Stimulated activated CD4-positive, alpha-beta T cell treated with anti-CD3 and anti-CD28 coated beads, Interleukin-4, amount 100 ng/mL, for 24 hours (primary cell): ENCODE data around the gene FSIP2.

Experiments used
- DNase-seq: peaks from one replicate; pipeline ENCODE4 v3.0.0-alpha.2; 2020

FSIP2 gene, protein sequence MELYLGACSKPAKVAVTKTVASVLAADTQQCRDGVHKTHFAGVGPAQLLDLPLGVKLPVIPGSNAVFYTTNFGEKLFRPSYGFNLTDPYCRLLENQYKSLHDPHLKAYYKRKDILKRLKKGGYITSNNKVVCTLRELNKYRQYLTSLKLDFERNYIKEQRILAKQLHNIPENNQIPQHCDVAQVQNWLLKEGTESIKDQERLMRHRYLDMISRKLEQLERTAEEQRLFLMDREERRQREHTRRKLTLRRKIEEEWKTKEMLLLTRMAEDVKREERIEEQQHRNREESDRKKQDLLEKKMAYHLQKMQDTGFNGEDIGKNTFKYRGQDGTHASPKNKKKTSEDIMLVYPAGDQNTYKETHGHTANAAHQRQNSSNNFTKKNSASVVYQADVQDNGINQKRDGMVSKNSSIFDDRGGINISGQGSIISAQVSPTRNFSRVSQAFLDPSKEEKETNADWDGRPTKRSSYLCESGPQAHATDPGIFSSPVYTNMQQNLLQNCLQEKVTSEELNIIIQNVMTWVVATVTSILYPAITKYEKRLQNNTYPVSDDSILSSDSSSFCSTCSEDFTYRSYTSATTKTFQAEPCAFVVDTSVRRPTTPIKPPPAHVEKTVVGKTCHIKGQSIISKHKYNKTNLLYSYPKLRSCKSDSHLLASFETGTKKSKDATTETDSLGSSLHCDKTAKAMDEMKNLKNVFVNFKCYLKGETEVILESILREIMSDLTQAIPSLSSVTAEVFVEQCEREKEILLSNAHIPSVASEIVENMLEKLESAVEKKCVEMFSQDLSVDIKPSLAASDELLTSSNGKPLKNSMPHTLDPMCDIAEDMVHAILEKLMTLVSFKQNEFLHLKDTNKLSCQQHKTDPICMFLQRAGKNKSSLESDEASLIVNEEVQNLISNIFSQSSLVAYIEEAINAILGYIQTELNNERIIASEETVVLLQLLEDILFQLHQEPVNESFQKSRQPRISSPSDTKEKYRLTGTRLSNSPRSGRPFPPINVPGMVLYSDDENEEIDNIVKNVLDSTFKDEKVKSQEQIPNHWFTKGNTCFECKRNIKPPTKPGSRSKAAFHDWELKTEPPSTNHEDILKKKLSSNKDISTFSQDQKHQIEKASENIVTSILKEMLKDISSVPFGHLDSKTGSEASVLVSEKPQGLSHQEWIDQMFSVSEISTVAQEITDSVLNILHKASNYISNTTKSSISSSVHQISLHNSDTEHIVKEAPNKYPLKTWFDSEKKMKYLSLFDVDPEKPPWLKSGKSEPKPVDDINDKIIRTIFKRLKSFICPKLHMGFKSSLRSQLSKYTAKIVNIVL (N-terminal part only)

DNA sequence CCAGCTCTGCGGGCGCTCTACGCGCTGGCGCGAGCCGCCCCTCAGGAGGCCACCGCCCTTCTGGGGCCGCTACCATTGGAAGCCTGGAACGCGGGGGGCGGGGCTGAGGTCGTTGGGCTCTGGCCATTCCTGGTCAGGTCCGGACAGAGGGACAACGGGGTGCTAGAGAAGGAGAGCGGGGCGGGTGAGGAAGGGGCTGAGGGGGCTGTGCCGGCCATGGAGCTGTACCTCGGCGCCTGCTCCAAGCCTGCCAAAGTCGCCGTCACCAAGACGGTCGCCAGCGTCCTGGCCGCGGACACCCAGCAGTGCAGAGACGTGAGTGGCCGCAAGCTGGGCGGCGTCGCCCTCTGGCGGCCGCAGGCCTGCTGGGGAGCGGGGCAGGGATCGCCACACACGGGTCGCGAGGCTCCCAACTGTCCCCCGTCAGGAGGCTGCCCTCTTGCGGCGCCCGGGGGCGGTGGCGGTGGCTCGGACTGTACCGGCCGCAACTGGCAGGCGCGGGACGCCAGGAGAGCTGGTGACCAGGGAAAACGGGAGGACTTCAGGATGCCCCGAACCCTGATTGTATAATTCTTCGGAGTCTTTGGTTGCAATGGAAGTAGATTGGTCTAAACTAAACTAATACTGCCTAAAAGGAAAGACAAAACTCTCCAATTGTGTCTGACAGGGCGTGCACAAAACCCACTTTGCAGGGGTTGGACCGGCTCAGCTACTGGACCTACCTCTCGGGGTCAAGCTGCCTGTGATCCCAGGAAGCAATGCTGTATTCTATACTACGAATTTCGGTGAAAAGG, at the start of gene FSIP2:
TSS of gene FSIP2 (plus strand) at position 126 of the 794 bp plus-strand sequence. CDS start at position 217, 91 bp downstream.
- peak; percentile 3 for DNase-seq

DNA sequence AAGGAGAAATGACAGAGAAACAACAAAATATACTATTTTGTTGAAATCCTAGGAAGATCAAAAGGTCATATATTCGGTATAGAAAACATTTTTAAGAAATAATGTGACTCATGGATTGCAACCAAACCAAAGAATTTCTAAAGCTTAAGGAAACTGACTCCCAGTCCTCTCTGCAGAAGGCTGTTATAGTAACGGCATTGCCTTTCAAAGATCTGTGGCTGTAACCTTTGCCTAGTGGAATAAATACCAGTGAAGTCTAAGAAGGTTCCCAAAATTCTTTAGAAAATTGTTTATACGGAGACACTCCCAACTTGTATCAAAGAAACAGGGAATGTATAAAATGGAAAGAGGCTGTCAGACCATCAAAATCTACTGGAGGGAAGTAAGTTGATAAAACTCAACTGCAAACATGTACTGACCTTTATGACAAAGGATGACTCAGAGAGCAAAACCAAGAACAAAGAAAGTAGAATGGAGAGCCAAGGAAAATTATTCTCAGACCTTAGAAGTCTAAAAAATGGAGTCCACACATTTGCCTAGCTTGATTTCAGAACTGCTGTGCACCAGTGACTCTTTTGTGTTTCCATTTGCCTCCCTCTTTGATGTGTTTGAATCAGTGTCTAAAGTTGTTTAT, 48.6 kb upstream of the FSIP2 start:
- no peak for DNase-seq

DNA sequence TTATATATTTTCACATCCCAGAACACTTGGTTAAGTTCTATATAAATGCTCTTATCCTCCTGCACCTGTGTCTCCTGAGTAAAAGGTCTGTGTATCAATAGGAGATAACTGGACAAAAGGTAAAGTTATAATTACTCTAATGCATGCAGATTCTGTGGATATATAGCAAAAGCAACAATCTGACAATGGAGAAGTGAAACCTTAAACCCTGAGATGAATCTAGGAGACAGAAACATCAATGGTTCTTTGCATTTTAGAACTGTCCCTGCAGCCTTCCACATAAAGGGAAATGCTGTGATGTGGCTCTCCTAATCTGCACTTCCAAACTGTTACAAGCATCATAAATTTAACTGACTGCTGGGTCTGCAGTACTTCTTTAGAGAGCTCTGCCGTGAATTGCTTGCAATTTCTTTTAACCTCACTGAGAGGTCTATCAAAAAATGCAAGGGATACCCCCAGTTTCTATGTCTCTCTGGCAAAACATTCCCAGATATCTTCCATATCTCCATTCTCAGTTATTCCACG, 42.8 kb upstream of the FSIP2 start:
- DNase-seq: no peak

DNA sequence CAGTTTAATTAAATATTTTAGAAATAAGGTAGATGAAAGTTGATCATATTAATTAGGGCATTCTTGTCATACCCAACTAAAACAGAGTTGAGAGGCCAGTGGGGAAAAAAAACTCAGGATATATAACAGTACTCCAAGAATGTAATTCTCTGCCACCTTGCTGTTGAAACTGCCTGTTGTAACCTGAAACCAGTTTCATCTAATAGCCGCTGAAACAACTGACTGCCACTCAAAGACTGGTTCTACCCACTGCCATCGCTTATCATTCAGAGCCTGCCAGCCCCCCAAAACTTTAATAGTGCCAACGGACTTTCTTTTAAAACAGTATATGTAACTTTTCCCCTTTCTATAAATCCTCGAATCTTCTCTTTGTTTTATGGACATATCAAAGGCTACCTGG, 37.7 kb upstream of the FSIP2 start:
- DNase-seq: no peak

DNA sequence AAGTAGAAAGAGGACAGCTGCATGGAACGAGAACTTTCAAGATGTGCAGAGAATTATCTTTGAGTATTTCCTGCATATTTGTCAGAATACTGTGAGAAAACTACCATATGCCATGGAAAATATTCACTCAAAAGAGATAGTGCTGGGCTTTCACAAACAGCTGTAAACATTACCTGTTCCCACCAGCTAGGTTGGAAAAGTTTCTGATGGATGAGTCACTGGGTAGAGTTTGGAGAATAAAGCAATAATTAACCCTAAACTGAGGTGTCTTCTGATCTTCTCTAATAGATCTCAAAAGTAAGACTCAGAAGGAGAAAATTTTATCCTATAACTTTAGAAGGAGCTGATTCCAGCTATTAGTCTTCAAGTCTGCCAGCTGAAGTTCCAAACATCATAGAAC, 3.9 kb upstream of the FSIP2 start:
- no peak for DNase-seq

DNA sequence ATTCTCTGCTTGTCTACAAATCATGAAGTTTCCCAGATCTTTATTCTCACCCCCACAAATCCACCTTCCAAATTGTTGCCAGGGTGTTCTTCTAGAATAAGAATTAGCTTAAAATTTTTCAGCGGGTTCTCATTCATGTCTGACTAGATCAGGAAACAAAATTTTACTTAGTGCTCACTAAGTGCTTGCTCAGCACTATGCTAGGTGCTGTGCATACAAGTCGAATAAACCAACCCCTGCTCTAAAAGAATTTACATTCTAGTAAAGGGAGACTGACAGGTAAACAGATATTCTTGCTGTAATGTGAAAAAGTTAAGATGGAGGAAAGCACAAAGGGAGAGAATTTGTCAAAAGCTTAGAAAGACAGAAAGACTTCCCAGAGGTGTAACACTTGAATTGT, 2.4 kb upstream of the FSIP2 start:
- no peak for DNase-seq

DNA sequence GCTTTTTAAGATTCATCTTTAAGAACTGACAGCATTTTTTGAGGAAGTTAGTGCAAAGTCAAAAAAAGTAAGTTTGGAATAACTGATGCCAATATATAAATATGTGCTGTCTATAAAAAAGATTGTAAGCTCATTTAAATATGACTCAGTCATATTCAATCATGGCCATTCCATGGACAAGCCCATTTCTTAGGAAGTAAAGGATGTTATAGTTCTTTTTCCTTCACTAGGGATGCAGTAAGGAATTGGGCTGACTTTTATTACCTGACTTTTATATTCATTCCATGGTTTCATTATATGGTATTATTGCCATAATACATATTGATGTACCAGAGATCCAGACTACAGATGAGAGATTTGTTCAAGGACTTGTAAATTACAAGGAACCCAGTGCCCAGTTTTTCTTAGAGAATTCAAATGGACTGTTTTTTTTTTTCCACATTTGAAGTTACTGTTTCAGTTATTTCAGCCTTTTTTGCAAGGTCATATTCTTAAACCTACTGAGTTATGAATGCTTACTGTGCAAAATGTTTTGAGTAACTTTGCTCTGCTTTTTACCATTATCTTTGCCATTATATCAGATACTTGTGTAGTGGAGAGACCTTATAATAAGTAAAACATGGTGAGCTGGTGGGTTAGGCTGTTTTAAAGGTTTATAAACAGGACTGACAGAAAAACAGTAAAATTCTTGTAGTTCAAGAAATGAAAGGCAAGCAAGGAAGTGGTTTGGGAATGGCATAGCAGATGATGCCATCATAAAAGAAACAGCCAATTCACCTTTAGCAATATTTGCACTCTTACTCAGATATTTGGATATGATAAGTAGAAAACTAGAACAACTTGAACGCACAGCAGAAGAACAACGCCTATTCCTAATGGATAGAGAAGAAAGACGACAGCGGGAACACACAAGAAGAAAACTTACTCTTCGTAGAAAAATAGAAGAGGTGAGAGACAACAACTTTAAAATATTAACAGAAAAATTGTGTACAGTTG, 7.6 kb downstream of the FSIP2 start:
- no peak for DNase-seq

DNA sequence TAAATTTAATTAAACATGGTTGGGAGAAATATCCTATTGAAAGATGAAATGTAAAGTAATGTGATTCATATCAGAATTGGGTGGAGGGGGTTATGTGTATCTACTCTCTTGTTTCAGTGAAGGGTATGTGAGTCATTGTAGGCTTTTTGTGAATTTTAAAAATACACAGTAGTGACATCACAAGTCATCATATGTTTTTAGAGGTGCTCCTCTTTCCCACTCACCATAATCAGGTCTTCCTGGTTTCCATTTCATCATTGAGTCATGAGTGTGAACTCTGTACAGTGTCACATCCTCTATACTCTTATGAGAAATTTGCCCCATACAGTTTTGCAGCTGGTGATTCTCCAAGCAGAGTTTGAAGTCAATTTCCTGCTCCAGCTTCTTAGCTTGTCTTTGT, 18.8 kb downstream of the FSIP2 start:
- no peak for DNase-seq

DNA sequence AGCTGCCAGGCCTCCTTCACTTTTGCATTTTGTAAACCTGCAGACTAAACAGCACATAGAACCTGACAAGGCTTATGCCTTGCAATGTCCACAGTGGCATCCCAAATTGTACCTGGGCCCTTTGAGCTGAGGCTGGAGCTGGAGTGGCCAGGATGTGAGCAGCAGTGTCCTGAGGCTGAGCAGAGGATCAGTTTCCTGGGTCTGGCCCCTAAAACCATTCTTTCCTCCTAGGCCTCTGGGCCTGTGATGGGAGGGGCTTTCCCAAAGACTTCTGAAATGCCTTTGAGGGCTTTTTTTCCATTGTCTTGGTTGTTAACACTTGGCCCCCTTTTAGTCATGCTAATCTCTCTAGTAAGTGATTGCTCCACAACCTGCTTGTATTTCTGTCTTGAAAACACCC, 32.8 kb downstream of the FSIP2 start:
- DNase-seq: no peak

DNA sequence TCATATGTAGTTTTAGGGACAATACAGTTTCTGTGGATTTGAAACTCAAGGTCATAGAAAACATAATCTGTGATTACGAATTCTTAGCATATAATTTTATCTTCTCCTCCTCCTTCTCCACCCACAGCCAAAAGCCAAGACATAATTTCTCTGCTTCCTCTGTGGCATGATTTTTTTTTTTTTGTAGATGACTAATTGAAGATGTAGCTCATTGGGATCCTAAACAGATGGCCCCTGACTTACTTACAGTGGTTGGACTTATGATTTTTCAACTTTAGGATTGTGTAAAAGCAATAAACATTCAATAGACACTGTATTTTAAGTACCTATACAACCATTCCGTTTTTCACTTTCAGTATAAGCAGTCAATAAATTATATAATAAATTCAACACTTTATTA, 42.3 kb downstream of the FSIP2 start:
- DNase-seq: no peak

DNA sequence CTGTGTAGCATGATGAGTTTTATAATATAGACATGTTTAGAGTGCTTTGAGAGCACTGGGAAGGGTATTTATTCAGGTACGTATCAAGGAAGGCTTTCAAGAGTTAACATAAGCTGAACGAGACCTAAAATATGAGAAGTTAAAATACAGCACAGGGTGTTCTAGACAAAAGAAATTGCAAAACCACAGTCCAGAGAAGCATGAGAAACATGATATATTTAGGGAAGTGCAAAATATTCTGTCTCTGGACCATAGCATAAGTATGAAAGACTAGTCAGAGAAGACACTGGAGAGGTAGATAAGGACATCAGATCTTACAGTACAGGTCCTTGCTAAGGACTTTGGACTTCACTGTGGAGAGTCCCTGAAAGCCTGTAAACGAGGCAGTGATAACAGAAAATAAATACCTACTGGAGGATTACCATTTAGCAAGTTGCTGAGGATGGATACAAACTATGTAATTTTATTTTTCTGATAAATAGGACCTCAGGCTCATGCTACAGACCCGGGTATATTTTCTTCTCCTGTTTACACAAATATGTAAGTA, 43.7 kb downstream of the FSIP2 start:
- no peak for DNase-seq

DNA sequence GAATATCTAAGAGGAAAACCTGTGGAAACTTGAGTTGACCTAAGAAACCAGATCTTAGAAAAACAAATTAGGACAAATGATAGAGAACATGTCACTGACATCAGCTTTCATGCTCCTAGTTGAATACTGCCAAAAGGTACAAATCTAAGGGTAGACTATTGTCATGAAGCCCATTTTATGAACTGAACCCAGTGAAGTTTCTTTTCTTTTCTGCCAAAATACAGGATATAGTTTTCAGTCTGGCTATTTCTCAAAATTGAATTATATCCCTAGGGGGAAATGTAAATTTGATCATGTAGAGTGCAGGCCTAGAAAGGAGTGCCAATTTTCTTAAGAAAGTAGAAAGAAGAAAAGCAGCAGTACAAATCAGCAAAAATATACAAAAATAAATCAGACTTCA, 46.6 kb downstream of the FSIP2 start:
- DNase-seq: no peak

DNA sequence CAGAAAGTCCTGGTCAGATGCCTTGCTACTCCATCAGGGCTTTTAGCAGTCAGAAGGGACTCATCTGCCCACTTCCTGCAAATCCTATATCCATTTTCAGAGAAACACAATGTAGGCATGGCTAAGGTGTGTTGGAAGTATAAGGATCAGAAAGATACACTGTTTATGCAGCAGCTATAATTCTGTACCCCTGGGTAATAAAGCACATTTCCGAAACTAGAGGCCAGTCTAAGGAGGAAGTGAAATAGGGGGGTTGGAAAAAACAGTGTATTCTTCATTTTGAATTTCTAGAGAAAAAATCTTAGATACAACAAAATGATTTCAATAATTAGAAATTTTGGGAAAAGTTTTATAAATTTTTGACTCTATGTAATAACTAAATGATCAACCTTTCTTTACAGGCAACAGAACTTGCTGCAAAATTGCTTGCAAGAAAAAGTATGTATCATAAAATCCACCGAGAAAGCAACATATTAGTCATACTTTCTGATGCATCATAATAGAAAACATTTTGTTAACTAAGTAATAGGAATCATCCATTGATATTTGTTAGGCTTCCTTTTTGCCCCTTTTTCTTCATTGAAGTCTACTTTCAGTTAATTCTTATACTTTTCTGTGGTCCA, 47.4 kb downstream of the FSIP2 start:
- no peak for DNase-seq

DNA sequence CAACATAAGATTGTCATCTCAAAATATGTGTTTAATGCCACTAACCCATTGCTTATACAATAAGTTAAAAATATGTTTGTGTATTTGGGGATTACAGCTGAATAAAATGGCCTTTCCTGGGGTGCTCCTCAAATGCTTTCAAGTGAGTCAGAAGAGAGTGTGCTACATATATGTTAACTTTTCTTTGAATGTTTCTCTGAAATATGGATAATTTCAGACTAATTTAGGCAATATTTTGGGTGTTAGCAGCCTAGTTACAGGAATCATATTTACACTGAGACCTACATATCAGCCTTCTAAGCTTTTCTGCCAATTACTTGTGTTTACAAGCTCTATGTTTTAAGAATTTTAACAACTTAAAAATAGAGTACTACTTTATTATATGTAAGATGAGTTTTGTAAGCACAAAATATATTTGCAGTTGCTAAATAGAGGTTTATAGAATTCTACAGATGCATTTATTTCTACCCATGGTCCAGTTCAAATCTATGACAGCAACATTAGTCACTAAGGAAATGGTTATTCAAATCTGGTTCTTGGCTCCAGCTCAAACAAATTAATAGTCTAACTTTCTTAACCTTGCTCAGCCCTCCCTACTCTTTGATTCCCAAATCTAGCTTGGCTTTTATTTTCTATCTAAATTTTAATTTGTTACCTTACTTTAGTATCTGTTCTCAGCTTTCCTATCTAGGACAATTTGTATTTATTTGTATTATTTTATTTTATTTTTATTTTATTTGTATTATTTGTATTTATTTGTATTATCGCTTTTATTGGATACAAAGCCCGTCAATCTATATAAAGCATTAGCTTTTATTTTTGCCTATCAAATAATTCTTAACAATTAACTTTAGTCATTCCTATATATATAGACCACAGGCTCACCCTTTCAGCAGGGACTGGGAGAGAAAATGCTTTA, 48.9 kb downstream of the FSIP2 start:
- no peak for DNase-seq

DNA sequence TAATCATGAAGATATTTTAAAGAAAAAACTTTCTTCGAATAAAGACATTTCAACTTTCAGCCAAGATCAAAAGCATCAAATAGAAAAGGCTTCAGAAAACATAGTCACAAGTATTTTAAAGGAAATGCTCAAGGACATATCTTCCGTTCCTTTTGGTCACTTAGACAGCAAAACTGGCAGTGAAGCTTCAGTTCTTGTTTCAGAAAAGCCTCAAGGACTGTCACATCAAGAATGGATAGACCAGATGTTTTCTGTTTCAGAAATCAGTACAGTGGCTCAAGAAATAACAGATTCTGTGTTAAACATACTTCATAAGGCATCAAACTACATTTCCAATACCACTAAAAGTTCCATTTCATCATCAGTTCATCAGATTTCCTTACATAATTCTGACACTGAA, 51.8 kb downstream of the FSIP2 start:
- DNase-seq: no peak

DNA sequence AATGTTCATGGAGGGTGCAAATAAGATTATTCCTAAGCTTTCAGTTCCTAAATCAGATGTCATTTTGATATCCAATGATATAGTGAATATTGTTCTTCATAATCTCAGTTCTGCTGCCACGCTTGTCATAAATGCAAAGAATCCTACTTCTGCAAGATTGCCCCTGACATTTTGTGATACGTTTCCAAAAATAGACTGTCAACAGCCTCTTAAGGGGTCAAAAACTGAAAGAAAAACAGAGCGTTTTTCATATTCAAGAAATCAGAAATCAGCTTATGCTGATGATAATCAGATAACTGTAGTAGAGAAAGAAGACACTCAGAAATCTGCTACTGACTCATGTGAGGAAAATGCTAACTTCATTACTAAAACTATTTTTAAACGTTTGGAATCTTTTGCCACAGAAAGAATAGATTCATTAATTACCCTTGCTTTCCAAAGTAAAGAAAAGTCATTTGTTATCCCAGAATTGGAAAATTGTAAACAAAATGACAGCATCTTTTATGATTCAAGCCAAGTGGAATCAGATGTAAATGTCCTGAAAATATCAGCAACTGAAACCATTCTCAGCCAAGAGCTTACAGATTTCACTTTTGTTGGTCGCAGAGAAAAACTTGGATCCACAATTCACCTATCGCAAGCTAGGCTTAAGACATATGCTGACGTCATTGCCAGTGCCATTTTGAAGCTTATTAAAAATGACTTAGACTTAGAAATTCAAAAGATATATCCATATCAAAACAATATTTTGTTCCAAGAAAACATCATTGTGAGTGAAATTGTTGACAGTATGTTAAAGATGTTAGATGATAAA, 55.1 kb downstream of the FSIP2 start:
- DNase-seq: no peak

DNA sequence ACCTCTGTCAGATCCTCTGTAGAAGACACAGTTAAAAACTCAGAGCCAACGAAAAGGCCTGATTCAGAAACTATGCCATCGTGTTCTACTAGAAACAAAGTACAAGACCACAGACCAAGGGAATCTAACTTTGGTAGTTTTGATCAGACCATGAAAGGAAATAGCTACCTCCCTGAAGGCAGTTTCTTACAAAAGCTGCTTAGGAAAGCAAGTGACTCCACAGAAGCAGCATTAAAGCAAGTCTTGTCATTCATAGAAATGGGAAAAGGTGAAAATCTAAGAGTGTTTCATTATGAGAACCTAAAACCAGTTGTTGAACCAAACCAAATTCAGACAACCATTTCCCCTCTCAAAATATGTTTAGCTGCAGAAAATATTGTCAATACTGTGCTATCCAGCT, 58.2 kb downstream of the FSIP2 start:
- DNase-seq: no peak
